ENCODE data around the gene NCAN.

The NCAN gene

DNA sequence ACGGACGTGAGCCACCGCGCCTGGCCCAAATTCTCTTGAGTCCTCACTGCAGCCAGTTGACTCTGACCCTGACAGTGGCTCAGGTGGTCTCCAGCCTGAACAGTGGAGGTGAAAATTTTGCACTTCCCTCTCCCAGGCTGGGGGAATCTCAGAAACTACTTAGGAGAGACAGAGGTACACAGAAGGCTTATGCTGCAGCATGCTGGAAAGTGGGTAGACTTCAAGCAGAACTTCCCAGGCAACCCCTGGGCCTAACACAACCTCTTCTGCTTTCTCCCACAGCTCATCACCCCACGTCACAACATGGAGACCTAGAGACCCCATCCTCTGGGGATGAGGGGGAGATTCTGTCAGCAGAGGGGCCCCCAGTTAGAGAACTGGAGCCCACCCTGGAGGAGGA is 14.4 kb downstream of the NCAN start:
- H3K4me3 ChIP-seq (ENCODE audit: low read depth, low read length), result no peak overlapping the region
- TF ChIP-seq, protein P1, sequence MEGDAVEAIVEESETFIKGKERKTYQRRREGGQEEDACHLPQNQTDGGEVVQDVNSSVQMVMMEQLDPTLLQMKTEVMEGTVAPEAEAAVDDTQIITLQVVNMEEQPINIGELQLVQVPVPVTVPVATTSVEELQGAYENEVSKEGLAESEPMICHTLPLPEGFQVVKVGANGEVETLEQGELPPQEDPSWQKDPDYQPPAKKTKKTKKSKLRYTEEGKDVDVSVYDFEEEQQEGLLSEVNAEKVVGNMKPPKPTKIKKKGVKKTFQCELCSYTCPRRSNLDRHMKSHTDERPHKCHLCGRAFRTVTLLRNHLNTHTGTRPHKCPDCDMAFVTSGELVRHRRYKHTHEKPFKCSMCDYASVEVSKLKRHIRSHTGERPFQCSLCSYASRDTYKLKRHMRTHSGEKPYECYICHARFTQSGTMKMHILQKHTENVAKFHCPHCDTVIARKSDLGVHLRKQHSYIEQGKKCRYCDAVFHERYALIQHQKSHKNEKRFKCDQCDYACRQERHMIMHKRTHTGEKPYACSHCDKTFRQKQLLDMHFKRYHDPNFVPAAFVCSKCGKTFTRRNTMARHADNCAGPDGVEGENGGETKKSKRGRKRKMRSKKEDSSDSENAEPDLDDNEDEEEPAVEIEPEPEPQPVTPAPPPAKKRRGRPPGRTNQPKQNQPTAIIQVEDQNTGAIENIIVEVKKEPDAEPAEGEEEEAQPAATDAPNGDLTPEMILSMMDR (IDR thresholded peaks at IDR 0.05; ENCODE audit: low read depth, low read length), result no peak

GRCh38 chr19:19226663-19227062 is 14.9 kb downstream of the NCAN start:
- TF ChIP-seq, protein P1 (IDR thresholded peaks at IDR 0.05; ENCODE audit: low read depth, low read length), result no peak

DNA sequence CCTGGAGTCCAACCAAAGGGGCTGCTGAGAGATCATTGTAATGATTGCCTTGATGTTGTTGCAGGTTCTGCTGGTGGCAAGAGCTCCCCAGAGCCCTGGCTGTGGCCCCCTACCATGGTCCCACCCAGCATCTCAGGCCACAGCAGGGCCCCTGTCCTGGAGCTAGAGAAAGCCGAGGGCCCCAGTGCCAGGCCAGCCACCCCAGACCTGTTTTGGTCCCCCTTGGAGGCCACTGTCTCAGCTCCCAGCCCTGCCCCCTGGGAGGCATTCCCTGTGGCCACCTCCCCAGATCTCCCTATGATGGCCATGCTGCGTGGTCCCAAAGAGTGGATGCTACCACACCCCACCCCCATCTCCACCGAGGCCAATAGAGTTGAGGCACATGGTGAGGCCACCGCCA is 15.5 kb downstream of the NCAN start:
- TF ChIP-seq, protein P1 (IDR thresholded peaks at IDR 0.05; ENCODE audit: low read depth, low read length), result no peak
- H3K4me3 ChIP-seq (ENCODE audit: low read depth, low read length), result no peak overlapping the region

More at GRCh38 chr19:19226663-19227062, 14.9 kb downstream of the NCAN start:
- no peak overlapping the region for H3K4me3 ChIP-seq (ENCODE audit: low read depth, low read length)

GRCh38 chr19:19229701-19230100 is 17.9 kb downstream of the NCAN start:
- TF ChIP-seq, protein P1 (IDR thresholded peaks at IDR 0.05; ENCODE audit: low read depth, low read length), result no peak
- H3K4me3 ChIP-seq (ENCODE audit: low read depth, low read length), result no peak overlapping the region

DNA sequence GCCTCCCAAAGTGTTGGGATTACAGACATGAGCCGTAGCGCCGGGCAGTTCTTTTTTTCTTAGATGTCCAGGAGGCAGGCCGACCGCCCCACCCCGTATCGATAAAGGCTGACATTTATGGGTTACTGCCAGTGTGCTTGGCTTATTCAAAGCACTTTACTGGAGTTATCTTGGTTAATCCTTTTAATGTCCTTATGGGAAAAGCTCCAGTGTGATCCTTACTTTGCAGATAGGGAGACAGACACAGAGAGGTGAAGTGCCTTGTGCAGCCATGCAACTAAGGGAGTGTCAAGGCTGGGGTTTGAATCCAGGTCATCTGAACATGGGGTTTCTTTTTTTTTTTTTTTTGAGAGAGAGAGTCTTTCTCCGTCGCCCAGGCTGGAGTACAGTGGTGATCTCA is 19.2 kb downstream of the NCAN start:
- TF ChIP-seq, protein P1 (IDR thresholded peaks at IDR 0.05; ENCODE audit: low read depth, low read length), result no peak
- no peak overlapping the region for H3K4me3 ChIP-seq (ENCODE audit: low read depth, low read length)

- TF ChIP-seq, protein P1 (IDR thresholded peaks at IDR 0.05; ENCODE audit: low read depth, low read length), result no peak
Observed at GRCh38 chr19:19232261-19232721, 20.5 kb downstream of the NCAN start.

DNA sequence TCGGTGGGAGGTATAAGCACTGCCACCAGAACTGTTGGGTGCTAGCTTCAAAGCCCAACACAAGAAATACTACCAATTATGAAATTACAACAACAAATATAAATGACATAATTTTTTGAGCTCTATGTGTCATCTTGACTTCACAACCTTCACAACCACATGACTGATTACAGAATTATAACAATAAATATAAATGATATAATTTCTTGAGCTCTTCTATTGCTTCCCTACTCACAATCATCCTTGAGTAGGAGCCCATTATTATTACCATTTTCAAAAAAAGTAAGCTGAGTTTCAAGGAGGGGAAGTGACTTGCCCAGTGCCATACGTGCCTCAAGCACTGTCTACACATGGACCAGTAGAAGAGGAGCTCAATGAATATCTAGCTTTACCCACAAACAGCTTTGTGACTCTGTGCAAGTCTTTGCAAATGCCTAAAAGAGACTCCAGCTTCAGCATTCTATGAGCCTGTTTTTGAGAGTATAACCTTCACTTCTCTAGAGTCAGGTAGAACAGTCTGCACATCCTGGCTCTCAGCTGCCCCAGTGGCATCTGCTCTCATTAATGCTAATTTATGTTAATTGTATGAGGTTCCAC is 22.6 kb downstream of the NCAN start:
- H3K4me3 ChIP-seq (ENCODE audit: low read depth, low read length), result no peak overlapping the region
- TF ChIP-seq, protein P1 (IDR thresholded peaks at IDR 0.05; ENCODE audit: low read depth, low read length), result no peak

More at GRCh38 chr19:19232261-19232721, 20.5 kb downstream of the NCAN start:
- H3K4me3 ChIP-seq (ENCODE audit: low read depth, low read length), result no peak overlapping the region

Measured in WI38 (cell line).